Natural killer cell treated with Interleukin-12 subunit alpha and Interleukin-12 subunit beta and Interleukin-15 and Interleukin-18, amount 100 ng/mL, for 72 hours (primary cell): ENCODE measurements around the gene CCR5. TPM values are rescaled to one million over a fixed set of nuclear protein-coding genes. Genes with fewer than 3 reads are reported as not detected.
"Not testable (repeated sequence)": the region's sequence is repeated elsewhere in the genome, so short reads cannot be mapped to it uniquely, and the experiment has no call there.

Experiments used
- ATAC-seq, 2 donors: fragments of 150-1000 bp; cut with Tn5 transposase in 1 of 2; sonication (Bioruptor Pico), chemical (Tn5 transposase) in 1 of 2; 2 replicates each; pipeline ENCODE4 v1.10.0; 2021
- DNase-seq: peaks from one replicate; pipeline ENCODE4 v3.0.0; 2022; ENCODE audit warnings: low spot score
- H3K27ac Mint-ChIP-seq, 2 donors: 1 replicate in 1 of 2; 2 replicates in 1 of 2; pipeline ENCODE4 v1.8.0; 2022; ENCODE audit warnings: mixed read lengths in 2 of 2, mild to moderate bottlenecking in 1 of 2, moderate library complexity in 1 of 2
- H3K27me3 Mint-ChIP-seq, 2 donors: 1 replicate in 1 of 2; 2 replicates in 1 of 2; pipeline ENCODE4 v1.8.0; 2022; ENCODE audit warnings: mixed read lengths in 2 of 2
- H3K36me3 Mint-ChIP-seq: one replicate; pipeline ENCODE4 v1.8.0; 2022; ENCODE audit warnings: mixed read lengths
- H3K4me1 Mint-ChIP-seq, 2 donors: 1 replicate in 1 of 2; 2 replicates in 1 of 2; pipeline ENCODE4 v1.8.0; 2022; ENCODE audit warnings: low read depth in 2 of 2, mixed read lengths in 2 of 2, mild to moderate bottlenecking in 1 of 2
- H3K4me3 Mint-ChIP-seq: one replicate; pipeline ENCODE4 v1.8.0; 2022; ENCODE audit warnings: mixed read lengths
- H3K9me3 Mint-ChIP-seq: 2 replicates; pipeline ENCODE4 v1.8.0; 2022; ENCODE audit warnings: mixed read lengths
- total RNA-seq, 2 donors: library from RNA; stranded (reverse); gene quantifications; one replicate each; pipeline ENCODE4 v1.2.3, GENCODE V29; 2022

Gene CCR5
- total RNA-seq, 2 donors from 2014 or later = 28.3 to 46.2 TPM

GRCh38 chr3:46399098-46399497 lies 28.4 kb downstream of the CCR5 start:
- DNase-seq (no peak), ATAC-seq (no peak)
- Mint-ChIP-seq H3K27me3 (peaks cover 0 to 7% of the 10 kb centered on the region in 2 donors), H3K9me3 (no peaks in the 10 kb centered on the region), H3K27ac (no peak overlapping the region), H3K4me3 (no peak overlapping the region), H3K4me1 (peaks cover 7 to 18% of the 10 kb centered on the region in 2 donors), H3K36me3 (no peaks in the 10 kb centered on the region)

GRCh38 chr3:46399557-46399956 lies 28.8 kb downstream of the CCR5 start:
- no peaks in the 10 kb centered on the region for H3K9me3 Mint-ChIP-seq
- no peak for ATAC-seq
- peaks cover 0 to 4% of the 10 kb centered on the region in 2 donors for H3K27me3 Mint-ChIP-seq
- DNase-seq = peak; percentile 8
- no peaks in the 10 kb centered on the region for H3K36me3 Mint-ChIP-seq
- H3K4me1 Mint-ChIP-seq = peaks cover 7 to 15% of the 10 kb centered on the region in 2 donors
- no peak overlapping the region for H3K4me3 Mint-ChIP-seq
- H3K27ac Mint-ChIP-seq = no peak overlapping the region

- Mint-ChIP-seq H3K4me3 (no peak overlapping the region), H3K27me3 (peaks cover 0 to 3% of the 10 kb centered on the region in 2 donors), H3K27ac (no peak overlapping the region), H3K36me3 (no peaks in the 10 kb centered on the region), H3K4me1 (peaks cover 7 to 11% of the 10 kb centered on the region in 2 donors), H3K9me3 (no peaks in the 10 kb centered on the region)
- ATAC-seq = peak in 1 of 2 donors; percentile 53
- DNase-seq = peak; percentile 40
Observed at GRCh38 chr3:46400000-46400734, 29.4 kb downstream of the CCR5 start.

- Mint-ChIP-seq H3K27me3 (peaks cover 0 to 3% of the 10 kb centered on the region in 2 donors), H3K36me3 (no peaks in the 10 kb centered on the region), H3K9me3 (no peaks in the 10 kb centered on the region), H3K4me3 (no peak overlapping the region), H3K4me1 (peaks cover 7% of the 10 kb centered on the region in 2 donors), H3K27ac (no peak overlapping the region)
- ATAC-seq = no peak
- DNase-seq = no peak
Observed at GRCh38 chr3:46400846-46401245, 30.1 kb downstream of the CCR5 start.

GRCh38 chr3:46401579-46401978 lies 30.8 kb downstream of the CCR5 start:
- peak; percentile 38 for DNase-seq
- H3K4me3 Mint-ChIP-seq = no peak overlapping the region
- H3K27me3 Mint-ChIP-seq = peaks cover 0 to 3% of the 10 kb centered on the region in 2 donors
- peaks cover 6 to 8% of the 10 kb centered on the region in 2 donors for H3K4me1 Mint-ChIP-seq
- no peak overlapping the region for H3K27ac Mint-ChIP-seq
- ATAC-seq = no peak
- H3K9me3 Mint-ChIP-seq = no peaks in the 10 kb centered on the region
- no peaks in the 10 kb centered on the region for H3K36me3 Mint-ChIP-seq

- not testable (repeated sequence) for H3K27me3 Mint-ChIP-seq, H3K4me3 Mint-ChIP-seq, H3K36me3 Mint-ChIP-seq, DNase-seq, H3K27ac Mint-ChIP-seq, H3K9me3 Mint-ChIP-seq, ATAC-seq
- H3K4me1 Mint-ChIP-seq = peaks cover 14 to 16% of the 10 kb centered on the region in 2 donors
Observed at GRCh38 chr3:46402902-46403301, 32.2 kb downstream of the CCR5 start.

- peaks cover 19 to 28% of the 10 kb centered on the region in 2 donors for H3K4me1 Mint-ChIP-seq
- H3K36me3 Mint-ChIP-seq = no peaks in the 10 kb centered on the region
- no peaks in the 10 kb centered on the region for H3K9me3 Mint-ChIP-seq
- DNase-seq = no peak
- peaks cover 0 to 3% of the 10 kb centered on the region in 2 donors for H3K27me3 Mint-ChIP-seq
- H3K4me3 Mint-ChIP-seq = no peak overlapping the region
- no peak for ATAC-seq
- no peak overlapping the region for H3K27ac Mint-ChIP-seq
Observed at GRCh38 chr3:46405301-46406019, 34.7 kb downstream of the CCR5 start.

GRCh38 chr3:46406443-46406787 lies 35.7 kb downstream of the CCR5 start:
- Mint-ChIP-seq H3K36me3 (no peaks in the 10 kb centered on the region), H3K4me3 (peak overlapping the region; percentile 87), H3K27ac (peak overlapping the region; percentile 90 to 93), H3K9me3 (no peaks in the 10 kb centered on the region), H3K27me3 (peaks cover 0 to 3% of the 10 kb centered on the region in 2 donors), H3K4me1 (peaks cover 19 to 28% of the 10 kb centered on the region in 2 donors)
- ATAC-seq (no peak), DNase-seq (no peak)

GRCh38 chr3:46406788-46407611 lies 36.3 kb downstream of the CCR5 start, which contains the start of the genes CCR5AS and CCRL2:
Gene CCR5AS (minus strand): TSS chr3:46407066.
Gene CCRL2 (plus strand): TSS chr3:46407259. CDS start chr3:46408080, 821 bp downstream.
- peaks cover 19 to 28% of the 10 kb centered on the region in 2 donors for H3K4me1 Mint-ChIP-seq
- H3K4me3 Mint-ChIP-seq = peak within 1 kb of the TSS; percentile 87
- peak within 1 kb of the TSS; percentile 90 to 93 for H3K27ac Mint-ChIP-seq
- no peaks in the 10 kb centered on the region for H3K9me3 Mint-ChIP-seq
- peaks cover 0 to 3% of the 10 kb centered on the region in 2 donors for H3K27me3 Mint-ChIP-seq
- no peaks in the 10 kb centered on the region for H3K36me3 Mint-ChIP-seq
- ATAC-seq (peak; percentile 88 to 93), DNase-seq (peak; percentile 67)

GRCh38 chr3:46407970-46408369 lies 37.2 kb downstream of the CCR5 start:
- H3K27me3 Mint-ChIP-seq = peaks cover 0 to 3% of the 10 kb centered on the region in 2 donors
- no peaks in the 10 kb centered on the region for H3K36me3 Mint-ChIP-seq
- ATAC-seq (no peak), DNase-seq (no peak)
- H3K4me1 Mint-ChIP-seq = peaks cover 19 to 28% of the 10 kb centered on the region in 2 donors
- peak overlapping the region; percentile 87 for H3K4me3 Mint-ChIP-seq
- peak overlapping the region; percentile 90 to 93 for H3K27ac Mint-ChIP-seq
- H3K9me3 Mint-ChIP-seq = no peaks in the 10 kb centered on the region

GRCh38 chr3:46408853-46409252 lies 38.1 kb downstream of the CCR5 start:
- H3K36me3 Mint-ChIP-seq = no peaks in the 10 kb centered on the region
- ATAC-seq (no peak), DNase-seq (no peak)
- H3K27me3 Mint-ChIP-seq = no peaks in the 10 kb centered on the region
- no peak overlapping the region for H3K27ac Mint-ChIP-seq
- H3K9me3 Mint-ChIP-seq = no peaks in the 10 kb centered on the region
- peak overlapping the region; percentile 16 for H3K4me3 Mint-ChIP-seq
- H3K4me1 Mint-ChIP-seq = peaks cover 19 to 28% of the 10 kb centered on the region in 2 donors

GRCh38 chr3:46409739-46410489 lies 39.2 kb downstream of the CCR5 start:
- DNase-seq (peak; percentile 45), ATAC-seq (no peak)
- no peak overlapping the region for H3K4me3 Mint-ChIP-seq
- H3K4me1 Mint-ChIP-seq = peaks cover 19 to 28% of the 10 kb centered on the region in 2 donors
- H3K36me3 Mint-ChIP-seq = no peaks in the 10 kb centered on the region
- no peak overlapping the region for H3K27ac Mint-ChIP-seq
- H3K27me3 Mint-ChIP-seq = no peaks in the 10 kb centered on the region
- H3K9me3 Mint-ChIP-seq = no peaks in the 10 kb centered on the region

GRCh38 chr3:46410669-46411068 lies 39.9 kb downstream of the CCR5 start:
- Mint-ChIP-seq H3K4me3 (no peak overlapping the region), H3K27me3 (no peaks in the 10 kb centered on the region), H3K27ac (no peak overlapping the region), H3K9me3 (no peaks in the 10 kb centered on the region), H3K36me3 (no peaks in the 10 kb centered on the region), H3K4me1 (peaks cover 19 to 28% of the 10 kb centered on the region in 2 donors)
- DNase-seq (no peak), ATAC-seq (no peak)
